Activated CD8-positive, alpha-beta memory T cell treated with anti-CD3 and anti-CD28 coated beads for 36 hours (primary cell): ENCODE results near the gene COMMD7. TPM values are rescaled to one million over a fixed set of nuclear protein-coding genes. Genes with fewer than 3 reads are reported as not detected.
"Not testable (repeated sequence)": the region's sequence is repeated elsewhere in the genome, so short reads cannot be mapped to it uniquely, and the experiment has no call there.

Experiments
- CTCF ChIA-PET: fragments of 350-600 bp; sonication (Branson Sonifier 250); formaldehyde crosslinking; loops from one replicate; lab custom pipeline; 2021; ENCODE audit warnings: antibody characterized with exemption; lab: Charles Lee
- POLR2A ChIA-PET: fragments of 350-600 bp; sonication (Branson Sonifier 250); formaldehyde crosslinking; loops from one replicate; lab custom pipeline; 2021; ENCODE audit warnings: antibody characterized with exemption; lab: Charles Lee
- total RNA-seq, 2 experiments: library from RNA; stranded (reverse); gene quantifications; one replicate each; pipeline ENCODE4 v1.2.3, GENCODE V29; 2021

The COMMD7 gene
- total RNA-seq, 2 experiments from 2014 or later: 31.6 to 34.2 TPM

- CTCF ChIA-PET: interaction anchor here (0.6 to 1.3 kb wide), 4 partner anchors 10 to 67 kb away, joined by 3 to 6 read pairs (median 6); no protein-coding TSS in a partner anchor
- POLR2A ChIA-PET: no interaction called here
Measured at GRCh38 chr20:32773223-32773622, 30.0 kb upstream of the COMMD7 start.

GRCh38 chr20:32772046-32772445 is 28.8 kb upstream of the COMMD7 start:
- ChIA-PET CTCF (no interaction called here), POLR2A (no interaction called here)

GRCh38 chr20:32767418-32768198 is 24.3 kb upstream of the COMMD7 start:
- CTCF ChIA-PET: interaction anchor here (0.7 to 2.7 kb wide), 2 partner anchors 11 to 251 kb away, joined by 3 to 13 read pairs; no protein-coding TSS in a partner anchor
- POLR2A ChIA-PET: no interaction called here

GRCh38 chr20:32765230-32765875 is 22.1 kb upstream of the COMMD7 start:
- POLR2A ChIA-PET: not testable (repeated sequence)
- CTCF ChIA-PET: interaction anchor here (0.7 to 2.7 kb wide), 4 partner anchors 13 to 407 kb away, joined by 3 to 13 read pairs (median 4); partner anchors contain the start of genes ASXL1 and C20orf203

GRCh38 chr20:32764005-32764960 is 21.0 kb upstream of the COMMD7 start:
- POLR2A ChIA-PET: interaction anchor here (0.5 to 2.0 kb wide), 2 partner anchors 21 to 26 kb away, joined by 3 to 9 read pairs; partner anchors contain the start of gene COMMD7
- CTCF ChIA-PET: interaction anchor here (0.8 to 2.9 kb wide), 3 partner anchors 14 to 91 kb away, joined by 3 to 21 read pairs (median 17); partner anchors contain the start of gene C20orf203

GRCh38 chr20:32763202-32764004 is 20.1 kb upstream of the COMMD7 start:
- POLR2A ChIA-PET: interaction anchor here (2.0 kb wide), 1 partner anchor 20 kb away, joined by 9 read pairs; the partner anchor contains the start of gene COMMD7
- CTCF ChIA-PET: interaction anchor here (0.7 to 2.9 kb wide), 5 partner anchors 10 to 109 kb away, joined by 3 to 21 read pairs (median 5); partner anchors contain the start of gene C20orf203

GRCh38 chr20:32762754-32763201 is 19.5 kb upstream of the COMMD7 start:
- ChIA-PET CTCF (interaction anchor here (0.7 to 2.9 kb wide), 4 partner anchors 11 to 109 kb away, joined by 3 to 21 read pairs (median 11); partner anchors contain the start of gene C20orf203), POLR2A (interaction anchor here (2.0 kb wide), 1 partner anchor 20 kb away, joined by 9 read pairs; the partner anchor contains the start of gene COMMD7)

GRCh38 chr20:32761831-32762753 is 18.8 kb upstream of the COMMD7 start, which contains the start of gene DNMT3B:
Gene DNMT3B (plus strand): TSS chr20:32762385. CDS start chr20:32780324, 17,939 bp downstream.
- ChIA-PET CTCF (interaction anchor here (1.4 to 2.9 kb wide), 3 partner anchors 11 to 89 kb away, joined by 5 to 21 read pairs (median 17); partner anchors contain the start of gene C20orf203), POLR2A (interaction anchor here (2.0 kb wide), 1 partner anchor 19 kb away, joined by 9 read pairs; the partner anchor contains the start of gene COMMD7)

- ChIA-PET POLR2A (no interaction called here), CTCF (interaction anchor here (1.1 kb wide), 1 partner anchor 88 kb away, joined by 5 read pairs; the partner anchor contains the start of gene C20orf203)
Measured at GRCh38 chr20:32761417-32761830, 18.2 kb upstream of the COMMD7 start.

GRCh38 chr20:32756156-32756555 is 12.9 kb upstream of the COMMD7 start:
- ChIA-PET POLR2A (no interaction called here), CTCF (interaction anchor here (1.2 to 2.2 kb wide), 2 partner anchors 18 to 22 kb away, joined by 6 read pairs; no protein-coding TSS in a partner anchor)

GRCh38 chr20:32753731-32754130 is 10.5 kb upstream of the COMMD7 start:
- ChIA-PET CTCF (interaction anchor here (2.2 kb wide), 1 partner anchor 80 kb away, joined by 6 read pairs; the partner anchor contains the start of gene C20orf203), POLR2A (no interaction called here)

GRCh38 chr20:32752458-32753250 is 9.4 kb upstream of the COMMD7 start:
- POLR2A ChIA-PET: interaction anchor here (0.5 kb wide), 1 partner anchor 75 kb away, joined by 3 read pairs; no protein-coding TSS in a partner anchor
- CTCF ChIA-PET: interaction anchor here (2.2 kb wide), 1 partner anchor 79 kb away, joined by 6 read pairs; the partner anchor contains the start of gene C20orf203

- POLR2A ChIA-PET: interaction anchor here (0.5 to 0.6 kb wide), 2 partner anchors 27 to 76 kb away, joined by 3 read pairs; no protein-coding TSS in a partner anchor
- CTCF ChIA-PET: interaction anchor here (2.2 kb wide), 1 partner anchor 78 kb away, joined by 6 read pairs; the partner anchor contains the start of gene C20orf203
Measured at GRCh38 chr20:32751702-32752457, 8.6 kb upstream of the COMMD7 start.

- ChIA-PET POLR2A (interaction anchor here (0.6 kb wide), 1 partner anchor 26 kb away, joined by 3 read pairs; no protein-coding TSS in a partner anchor), CTCF (no interaction called here)
Measured at GRCh38 chr20:32751293-32751692, 8.0 kb upstream of the COMMD7 start.
